Uterus (tissue), 4 donors: Measurements from ENCODE around the gene ZNF341. TPM values are rescaled to one million over a fixed set of nuclear protein-coding genes. Genes with fewer than 3 reads are reported as not detected.

ENCODE experiments used
- DNase-seq, 2 donors: peaks; one replicate each; pipeline ENCODE4 v3.0.0-alpha.2; 2019 to 2020
- H3K27ac ChIP-seq, 2 donors: fragments of 200-600 bp; sonication (generic); 1 replicate in 1 of 2; 2 replicates in 1 of 2; pipeline ENCODE4 v1.5.1; 2016 to 2018
- H3K27me3 ChIP-seq, 2 donors: fragments of 200-600 bp; sonication (generic); one replicate each; pipeline ENCODE4 v1.5.1; 2018 to 2019; ENCODE audit warnings: control low read depth in 1 of 2
- H3K36me3 ChIP-seq, 2 donors: fragments of 200-600 bp; sonication (generic); one replicate each; pipeline ENCODE4 v1.5.1; 2019; ENCODE audit warnings: control low read depth in 1 of 2
- H3K4me1 ChIP-seq, 2 donors: fragments of 200-600 bp; sonication (generic); one replicate each; pipeline ENCODE4 v1.5.1; 2018 to 2019; ENCODE audit warnings: control low read depth in 1 of 2
- H3K4me3 ChIP-seq, 2 donors: fragments of 200-600 bp; sonication (generic); 1 replicate in 1 of 2; 2 replicates in 1 of 2; pipeline ENCODE4 v1.5.1; 2018 to 2019; ENCODE audit warnings: mild to moderate bottlenecking in 1 of 2
- H3K9me3 ChIP-seq, 2 donors: fragments of 200-600 bp; sonication (generic); one replicate each; pipeline ENCODE4 v1.5.1; 2019; ENCODE audit warnings: control low read depth in 1 of 2
- POLR2A ChIP-seq, 2 donors: fragments of 450-650 bp; IDR thresholded peaks; one replicate each; pipeline ENCODE4 v1.6.1; 2016; ENCODE audit warnings: antibody characterized with exemption in 2 of 2, mild to moderate bottlenecking in 1 of 2, moderate library complexity in 1 of 2
- intact Hi-C: fragments of 100-400 bp; cut with DNase I; formaldehyde crosslinking; loops from one replicate; pipeline ENCODE4 v1.15.1; 2023; ENCODE audit warnings: low total_unique reads
- total RNA-seq, 4 donors: library from RNA; depleted of rRNA in 3 of 4; stranded (reverse); fragments of >200 nt in 3 of 4; gene quantifications; one replicate each; pipeline versions ENCODE4 v1.1.0 to v1.2.4, GENCODE V29; 2014 to 2023
- TF ChIP-seq, protein P1 (sequence below), 4 experiments: fragments of 200-600 bp in 2 of 4; fragments of 450-650 bp in 2 of 4; sonication (generic) in 2 of 4; IDR thresholded peaks; one replicate each; pipeline ENCODE4 v1.5.1; 2016 to 2019; ENCODE audit warnings: antibody characterized with exemption in 4 of 4, mild to moderate bottlenecking in 2 of 4, moderate library complexity in 1 of 4
- donor health status: DM: yes; HTN: yes; CAD: no.

The ZNF341 gene
- total RNA-seq, 4 donors from 2014 or later, result 1.2 to 3.3 (median 2.7) TPM

DNA sequence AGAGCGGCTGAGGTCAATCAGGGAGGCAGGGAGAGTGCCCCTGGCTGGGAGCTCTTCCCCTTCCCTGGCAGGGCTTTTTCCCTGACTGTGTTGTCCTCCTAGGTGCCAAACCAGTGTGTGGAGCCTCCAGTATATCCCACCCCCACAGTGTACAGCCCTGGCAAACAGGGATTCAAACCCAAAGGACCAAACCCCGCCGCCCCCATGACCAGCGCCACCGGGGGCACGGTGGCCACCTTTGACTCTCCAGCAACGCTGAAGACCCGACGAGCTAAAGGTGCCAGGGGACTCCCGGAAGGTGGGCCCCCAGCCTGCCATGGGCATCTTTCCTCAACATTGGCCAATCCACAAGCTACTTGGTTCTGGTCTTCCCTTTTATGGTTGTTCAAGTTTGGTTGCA, 25.2 kb downstream of the ZNF341 start:
- Histone ChIP-seq H3K36me3 (no peaks in the 10 kb centered on the region), H3K9me3 (peaks cover 0 to 7% of the 10 kb centered on the region in 2 donors), H3K4me3 (no peak overlapping the region), H3K27me3 (no peaks in the 10 kb centered on the region), H3K4me1 (no peaks in the 10 kb centered on the region), H3K27ac (no peak overlapping the region)
- TF ChIP-seq, protein P1, sequence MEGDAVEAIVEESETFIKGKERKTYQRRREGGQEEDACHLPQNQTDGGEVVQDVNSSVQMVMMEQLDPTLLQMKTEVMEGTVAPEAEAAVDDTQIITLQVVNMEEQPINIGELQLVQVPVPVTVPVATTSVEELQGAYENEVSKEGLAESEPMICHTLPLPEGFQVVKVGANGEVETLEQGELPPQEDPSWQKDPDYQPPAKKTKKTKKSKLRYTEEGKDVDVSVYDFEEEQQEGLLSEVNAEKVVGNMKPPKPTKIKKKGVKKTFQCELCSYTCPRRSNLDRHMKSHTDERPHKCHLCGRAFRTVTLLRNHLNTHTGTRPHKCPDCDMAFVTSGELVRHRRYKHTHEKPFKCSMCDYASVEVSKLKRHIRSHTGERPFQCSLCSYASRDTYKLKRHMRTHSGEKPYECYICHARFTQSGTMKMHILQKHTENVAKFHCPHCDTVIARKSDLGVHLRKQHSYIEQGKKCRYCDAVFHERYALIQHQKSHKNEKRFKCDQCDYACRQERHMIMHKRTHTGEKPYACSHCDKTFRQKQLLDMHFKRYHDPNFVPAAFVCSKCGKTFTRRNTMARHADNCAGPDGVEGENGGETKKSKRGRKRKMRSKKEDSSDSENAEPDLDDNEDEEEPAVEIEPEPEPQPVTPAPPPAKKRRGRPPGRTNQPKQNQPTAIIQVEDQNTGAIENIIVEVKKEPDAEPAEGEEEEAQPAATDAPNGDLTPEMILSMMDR (IDR thresholded peaks at IDR 0.05), result no peak
- no peak for TF ChIP-seq POLR2A (IDR thresholded peaks at IDR 0.05)
- DNase-seq, result no peak
- intact Hi-C loops, result no loop called here

DNA sequence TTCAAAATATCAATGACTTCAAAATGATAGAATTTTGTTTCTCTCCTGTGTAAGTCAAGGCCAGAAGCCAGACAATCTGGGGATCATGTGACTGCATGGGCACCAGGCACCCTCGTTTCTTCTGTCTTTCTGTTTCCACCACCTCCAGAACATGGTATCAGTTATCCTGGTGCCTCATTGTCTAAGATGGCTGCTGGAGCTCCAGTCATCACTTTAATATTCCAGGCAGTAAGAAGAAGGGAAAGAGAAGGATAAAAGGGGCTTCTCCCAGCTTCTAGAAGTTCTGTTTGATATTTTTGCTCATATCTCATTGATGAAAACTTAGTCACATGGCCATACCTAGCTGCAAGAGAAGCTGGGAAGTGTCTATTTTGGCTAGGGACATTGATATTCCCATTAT, 25.7 kb downstream of the ZNF341 start:
- H3K27ac ChIP-seq, result no peak overlapping the region
- no peak for DNase-seq
- no peaks in the 10 kb centered on the region for H3K36me3 ChIP-seq
- peaks cover 0 to 7% of the 10 kb centered on the region in 2 donors for H3K9me3 ChIP-seq
- no peak for TF ChIP-seq POLR2A (IDR thresholded peaks at IDR 0.05)
- TF ChIP-seq, protein P1 (IDR thresholded peaks at IDR 0.05), result no peak
- no peak overlapping the region for H3K4me3 ChIP-seq
- H3K4me1 ChIP-seq, result no peaks in the 10 kb centered on the region
- intact Hi-C loops, result no loop called here
- no peaks in the 10 kb centered on the region for H3K27me3 ChIP-seq

DNA sequence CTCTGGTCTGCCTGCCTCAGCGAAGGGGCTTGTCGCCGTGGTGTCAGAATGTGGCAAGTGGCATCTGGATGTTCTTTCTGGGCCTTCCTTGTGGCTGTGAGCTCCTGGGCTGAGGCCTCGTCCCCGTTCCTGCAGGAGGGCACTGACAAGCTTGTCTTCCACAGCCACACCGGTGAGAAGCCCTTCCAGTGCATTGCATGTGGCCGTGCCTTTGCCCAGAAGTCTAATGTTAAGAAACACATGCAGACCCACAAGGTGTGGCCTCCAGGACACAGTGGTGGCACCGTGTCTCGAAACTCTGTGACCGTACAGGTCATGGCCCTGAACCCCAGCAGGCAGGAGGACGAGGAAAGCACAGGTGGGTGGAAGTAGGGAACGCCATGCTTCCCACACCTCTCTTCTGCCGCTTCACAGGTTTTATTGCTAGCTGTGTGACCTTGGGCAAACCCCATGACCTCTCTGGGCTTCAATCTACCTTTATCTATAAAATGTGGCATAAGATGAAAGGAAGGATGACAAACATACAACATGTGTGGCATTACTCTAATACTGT, 30.0 kb downstream of the ZNF341 start:
- DNase-seq, result no peak
- Histone ChIP-seq H3K4me1 (no peaks in the 10 kb centered on the region), H3K27me3 (no peaks in the 10 kb centered on the region), H3K4me3 (no peak overlapping the region), H3K9me3 (peaks cover 0 to 7% of the 10 kb centered on the region in 2 donors), H3K36me3 (no peaks in the 10 kb centered on the region), H3K27ac (no peak overlapping the region)
- TF ChIP-seq, protein P1 (IDR thresholded peaks at IDR 0.05), result no peak
- TF ChIP-seq POLR2A (IDR thresholded peaks at IDR 0.05), result no peak
- intact Hi-C loops, result no loop called here

DNA sequence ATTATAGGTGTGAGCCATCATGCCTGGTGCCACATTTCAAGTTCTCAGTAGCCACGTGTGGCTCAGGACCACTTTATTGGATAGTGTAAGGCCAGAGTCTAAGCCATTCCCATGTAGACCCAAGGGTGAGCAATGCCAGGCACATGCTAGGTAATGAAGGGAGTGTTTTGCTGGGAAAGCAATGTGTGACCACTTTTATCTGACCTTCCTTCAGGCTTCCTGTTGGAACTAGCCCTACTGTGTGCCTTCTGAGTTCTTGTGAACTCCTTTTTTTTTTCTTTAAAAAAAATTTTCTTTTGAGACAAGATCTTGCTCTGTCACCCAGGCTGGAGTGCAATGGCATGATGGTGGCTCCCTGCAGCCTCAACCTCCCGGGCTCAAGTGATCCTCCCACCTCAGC, 33.3 kb downstream of the ZNF341 start:
- no peak for DNase-seq
- H3K27ac ChIP-seq, result no peak overlapping the region
- no peaks in the 10 kb centered on the region for H3K9me3 ChIP-seq
- H3K36me3 ChIP-seq, result no peaks in the 10 kb centered on the region
- intact Hi-C loops, result no loop called here
- TF ChIP-seq, protein P1 (IDR thresholded peaks at IDR 0.05), result no peak
- TF ChIP-seq POLR2A (IDR thresholded peaks at IDR 0.05), result no peak
- no peak overlapping the region for H3K4me3 ChIP-seq
- H3K4me1 ChIP-seq, result no peaks in the 10 kb centered on the region
- H3K27me3 ChIP-seq, result no peaks in the 10 kb centered on the region

DNA sequence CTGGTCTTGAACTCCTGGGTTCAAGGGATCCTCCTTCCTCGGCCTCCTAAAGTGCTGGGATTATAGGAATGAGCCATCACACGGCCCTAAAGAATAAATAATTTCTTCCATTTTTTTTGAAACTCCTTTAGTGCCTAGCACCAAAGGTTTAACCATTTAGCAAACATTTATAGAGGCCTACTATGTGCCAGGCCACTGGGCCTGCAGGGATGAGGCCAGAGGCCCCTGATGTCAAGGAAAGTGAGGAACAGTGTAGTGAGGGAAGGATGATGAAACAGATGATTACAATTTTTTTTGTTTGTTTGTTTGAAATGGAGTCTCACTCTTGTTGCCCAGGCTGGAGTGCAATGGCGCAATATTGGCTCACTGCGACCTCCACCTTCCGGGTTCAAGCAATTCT, 33.8 kb downstream of the ZNF341 start:
- Histone ChIP-seq H3K36me3 (no peaks in the 10 kb centered on the region), H3K27ac (no peak overlapping the region), H3K27me3 (no peaks in the 10 kb centered on the region), H3K9me3 (no peaks in the 10 kb centered on the region), H3K4me3 (no peak overlapping the region), H3K4me1 (no peaks in the 10 kb centered on the region)
- DNase-seq, result no peak
- intact Hi-C loops, result no loop called here
- TF ChIP-seq, protein P1 (IDR thresholded peaks at IDR 0.05), result no peak
- TF ChIP-seq POLR2A (IDR thresholded peaks at IDR 0.05), result no peak
